ENCODE results near the gene QRICH2.

Gene QRICH2

GRCh38 chr17:76343106-76343505, 35.0 kb upstream of the QRICH2 start:
- Histone ChIP-seq H3K36me3 (peaks cover 77% of the 10 kb centered on the region), H3K9me3 (ENCODE audit: severe bottlenecking) (no peaks in the 10 kb centered on the region), H3K27me3 (ENCODE audit: insufficient read depth, low read depth, severe bottlenecking) (no peaks in the 10 kb centered on the region), H3K4me3 (ENCODE audit: low read depth, low read length) (no peak overlapping the region), H3K27ac (no peak overlapping the region)
- TF ChIP-seq, protein P1, sequence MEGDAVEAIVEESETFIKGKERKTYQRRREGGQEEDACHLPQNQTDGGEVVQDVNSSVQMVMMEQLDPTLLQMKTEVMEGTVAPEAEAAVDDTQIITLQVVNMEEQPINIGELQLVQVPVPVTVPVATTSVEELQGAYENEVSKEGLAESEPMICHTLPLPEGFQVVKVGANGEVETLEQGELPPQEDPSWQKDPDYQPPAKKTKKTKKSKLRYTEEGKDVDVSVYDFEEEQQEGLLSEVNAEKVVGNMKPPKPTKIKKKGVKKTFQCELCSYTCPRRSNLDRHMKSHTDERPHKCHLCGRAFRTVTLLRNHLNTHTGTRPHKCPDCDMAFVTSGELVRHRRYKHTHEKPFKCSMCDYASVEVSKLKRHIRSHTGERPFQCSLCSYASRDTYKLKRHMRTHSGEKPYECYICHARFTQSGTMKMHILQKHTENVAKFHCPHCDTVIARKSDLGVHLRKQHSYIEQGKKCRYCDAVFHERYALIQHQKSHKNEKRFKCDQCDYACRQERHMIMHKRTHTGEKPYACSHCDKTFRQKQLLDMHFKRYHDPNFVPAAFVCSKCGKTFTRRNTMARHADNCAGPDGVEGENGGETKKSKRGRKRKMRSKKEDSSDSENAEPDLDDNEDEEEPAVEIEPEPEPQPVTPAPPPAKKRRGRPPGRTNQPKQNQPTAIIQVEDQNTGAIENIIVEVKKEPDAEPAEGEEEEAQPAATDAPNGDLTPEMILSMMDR (IDR thresholded peaks at IDR 0.05; ENCODE audit: low read depth, low read length): no peak
- no peak for DNase-seq

GRCh38 chr17:76341301-76341700, 33.2 kb upstream of the QRICH2 start:
- H3K36me3 ChIP-seq: peaks cover 66% of the 10 kb centered on the region
- no peak overlapping the region for H3K27ac ChIP-seq
- DNase-seq: no peak
- H3K27me3 ChIP-seq (ENCODE audit: insufficient read depth, low read depth, severe bottlenecking): no peaks in the 10 kb centered on the region
- TF ChIP-seq, protein P1 (IDR thresholded peaks at IDR 0.05; ENCODE audit: low read depth, low read length): no peak
- no peaks in the 10 kb centered on the region for H3K9me3 ChIP-seq (ENCODE audit: severe bottlenecking)
- H3K4me3 ChIP-seq (ENCODE audit: low read depth, low read length): no peak overlapping the region

DNA sequence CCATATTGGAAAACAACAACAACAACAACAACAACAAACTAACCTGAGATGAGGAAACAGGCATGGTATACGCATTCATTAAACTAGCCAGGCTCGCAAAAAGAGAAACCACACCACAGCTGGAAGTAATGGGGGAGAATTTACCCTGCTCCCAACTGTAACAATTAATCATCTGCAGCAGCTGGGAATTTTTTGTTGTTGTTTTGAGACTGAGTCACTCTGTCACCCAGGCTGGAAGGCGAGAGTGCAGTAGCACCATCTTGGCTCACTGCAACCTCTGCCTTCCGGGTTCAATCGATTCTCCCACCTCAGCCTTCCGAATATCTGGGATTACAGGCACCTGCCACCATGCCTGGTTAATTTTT, 29.3 kb upstream of the QRICH2 start:
- Histone ChIP-seq H3K27me3 (ENCODE audit: insufficient read depth, low read depth, severe bottlenecking) (no peaks in the 10 kb centered on the region), H3K4me3 (ENCODE audit: low read depth, low read length) (no peak overlapping the region), H3K9me3 (ENCODE audit: severe bottlenecking) (no peaks in the 10 kb centered on the region), H3K36me3 (peaks cover 45% of the 10 kb centered on the region), H3K27ac (no peak overlapping the region)
- TF ChIP-seq, protein P1 (IDR thresholded peaks at IDR 0.05; ENCODE audit: low read depth, low read length): no peak
- no peak for DNase-seq

GRCh38 chr17:76336756-76337412, 28.8 kb upstream of the QRICH2 start:
- H3K4me3 ChIP-seq (ENCODE audit: low read depth, low read length): no peak overlapping the region
- no peak overlapping the region for H3K27ac ChIP-seq
- H3K9me3 ChIP-seq (ENCODE audit: severe bottlenecking): no peaks in the 10 kb centered on the region
- H3K27me3 ChIP-seq (ENCODE audit: insufficient read depth, low read depth, severe bottlenecking): no peaks in the 10 kb centered on the region
- peaks cover 45% of the 10 kb centered on the region for H3K36me3 ChIP-seq
- no peak for DNase-seq
- TF ChIP-seq, protein P1 (IDR thresholded peaks at IDR 0.05; ENCODE audit: low read depth, low read length): no peak

DNA sequence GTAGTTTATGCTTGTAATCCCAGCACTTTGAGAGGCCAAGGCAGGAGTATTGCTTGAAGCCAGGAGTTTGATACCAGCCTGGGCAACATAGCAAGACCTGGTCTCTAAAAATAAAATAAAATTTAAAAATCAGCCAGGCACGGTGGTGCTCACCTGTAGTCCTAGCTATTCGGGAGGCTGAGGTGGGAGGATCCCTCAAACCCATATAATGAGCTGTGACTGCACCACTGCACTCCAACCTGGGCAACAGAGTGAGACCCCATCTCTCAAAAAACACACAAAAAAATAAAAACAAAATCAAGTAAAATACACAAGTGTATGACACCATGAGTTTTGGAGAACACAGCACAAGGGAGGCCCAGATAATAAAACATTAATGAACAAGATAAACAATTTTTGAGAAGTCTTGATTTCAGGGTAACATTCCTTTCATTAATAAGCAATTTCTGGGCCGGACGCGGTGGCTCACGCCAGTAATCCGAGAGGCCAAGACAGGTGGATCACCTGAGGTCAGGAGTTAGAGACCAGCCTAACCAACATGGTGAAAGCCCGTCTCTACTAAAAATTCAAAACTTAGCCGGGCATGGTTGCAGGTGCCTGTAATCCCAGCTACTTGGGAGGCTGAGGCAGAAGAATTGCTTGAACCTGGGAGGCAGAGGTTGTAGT, 27.8 kb upstream of the QRICH2 start:
- Histone ChIP-seq H3K27me3 (ENCODE audit: insufficient read depth, low read depth, severe bottlenecking) (no peaks in the 10 kb centered on the region), H3K9me3 (ENCODE audit: severe bottlenecking) (no peaks in the 10 kb centered on the region), H3K27ac (no peak overlapping the region), H3K4me3 (ENCODE audit: low read depth, low read length) (no peak overlapping the region), H3K36me3 (peaks cover 45% of the 10 kb centered on the region)
- TF ChIP-seq, protein P1 (IDR thresholded peaks at IDR 0.05; ENCODE audit: low read depth, low read length): no peak
- no peak for DNase-seq

Measured in WERI-Rb-1 (cell line).